ENCODE measurements around the gene TRMT2B. TPM values are rescaled to one million over a fixed set of nuclear protein-coding genes. Genes with fewer than 3 reads are reported as not detected.

TRMT2B gene
- total and polyA plus RNA-seq, 4 experiments from 2014 or later, result 38.5 to 60.8 (median 48.3) TPM

Other genes starting within 250 kb of the TRMT2B start
- 10 to 100 TPM; 14.7 to 15.2 TPM for gene CSTF2, start 231.7 kb downstream of the TRMT2B start, total RNA-seq
- 10 to 100 TPM in 1 of 2 donors, 1 to 10 TPM in 1; 9.5 to 13.4 TPM for gene CSTF2, start 231.7 kb downstream of the TRMT2B start, polyA plus RNA-seq
- not detected for gene NOX1, start 177.8 kb downstream of the TRMT2B start, total RNA-seq
- not detected for gene NOX1, start 177.8 kb downstream of the TRMT2B start, polyA plus RNA-seq
- under 1 TPM; 0.47 to 0.67 TPM for gene XKRX, start 123.2 kb downstream of the TRMT2B start, total RNA-seq
- not detected for gene XKRX, start 123.2 kb downstream of the TRMT2B start, polyA plus RNA-seq
- gene ARL13A, start 82.4 kb downstream of the TRMT2B start, total RNA-seq, result not detected
- gene ARL13A, start 82.4 kb downstream of the TRMT2B start, polyA plus RNA-seq, result not detected
- gene TMEM35A, start 26.8 kb upstream of the TRMT2B start, total RNA-seq, result not detected
- not detected for gene TMEM35A, start 26.8 kb upstream of the TRMT2B start, polyA plus RNA-seq
- under 1 TPM; 0.64 to 0.96 TPM for gene CENPI, start 46.1 kb upstream of the TRMT2B start, total RNA-seq
- under 1 TPM in 1 of 2 donors, not detected in 1; 0.44 TPM for gene CENPI, start 46.1 kb upstream of the TRMT2B start, polyA plus RNA-seq
- gene DRP2, start 167.7 kb upstream of the TRMT2B start, total RNA-seq, result under 1 TPM in 1 of 2 experiments, not detected in 1; 0.08 TPM
- under 1 TPM in 1 of 2 donors, not detected in 1; 0.13 TPM for gene DRP2, start 167.7 kb upstream of the TRMT2B start, polyA plus RNA-seq
- gene TAF7L, start 239.2 kb upstream of the TRMT2B start, total RNA-seq, result not detected
- gene TAF7L, start 239.2 kb upstream of the TRMT2B start, polyA plus RNA-seq, result not detected

Measured in CD4-positive, alpha-beta memory T cell (primary cell).